WTC11 (cell line): Measurements from ENCODE around the gene MBD6. TPM values are rescaled to one million over a fixed set of nuclear protein-coding genes. Genes with fewer than 3 reads are reported as not detected.

ENCODE experiments used
- ATAC-seq: fragments of 200-7000 bp; cut with Tn5 transposase; 2 replicates; pipeline ENCODE4 v1.10.0; 2021; ENCODE audit warnings: mild to moderate bottlenecking, moderate library complexity
- CTCF ChIA-PET: fragments of 300-600 bp; sonication (Branson Sonifier 250); formaldehyde crosslinking; loops from one replicate; lab custom pipeline; 2021; ENCODE audit warnings: antibody characterized with exemption; lab: Charles Lee
- POLR2A ChIA-PET: fragments of 350-600 bp; sonication (Branson Sonifier 250); formaldehyde crosslinking; loops from one replicate; lab custom pipeline; 2021; ENCODE audit warnings: antibody characterized with exemption; lab: Charles Lee
- DNase-seq: peaks from one replicate; pipeline ENCODE4 v3.0.0; 2021; ENCODE audit warnings: low spot score
- H3K27ac Mint-ChIP-seq: 2 replicates; pipeline ENCODE4 v1.8.0; 2021; ENCODE audit warnings: mixed read lengths
- H3K27me3 Mint-ChIP-seq: 2 replicates; pipeline ENCODE4 v1.8.0; 2021; ENCODE audit warnings: low read depth, mild to moderate bottlenecking, moderate library complexity, mixed read lengths
- H3K36me3 Mint-ChIP-seq: 2 replicates; pipeline ENCODE4 v1.8.0; 2021; ENCODE audit warnings: mixed read lengths
- H3K4me1 Mint-ChIP-seq: 2 replicates; pipeline ENCODE4 v1.8.0; 2022; ENCODE audit warnings: mixed read lengths
- H3K4me3 Mint-ChIP-seq: 2 replicates; pipeline ENCODE4 v1.8.0; 2021; ENCODE audit warnings: mild to moderate bottlenecking, moderate library complexity, mixed read lengths
- H3K9me3 Mint-ChIP-seq: 2 replicates; pipeline ENCODE4 v1.8.0; 2021; ENCODE audit warnings: mixed read lengths
- AFF4 ChIP-seq: sonication (generic); formaldehyde crosslinking; IDR thresholded peaks from 2 replicates; pipeline ENCODE4 v1.8.1; 2023; ENCODE audit warnings: mild to moderate bottlenecking, missing genetic modification reagents, borderline replicate concordance
- CREM ChIP-seq: sonication (generic); formaldehyde crosslinking; IDR thresholded peaks from 2 replicates; pipeline ENCODE4 v1.8.1; 2022; ENCODE audit warnings: mild to moderate bottlenecking, missing genetic modification reagents, moderate library complexity
- ELF4 ChIP-seq: sonication (generic); formaldehyde crosslinking; IDR thresholded peaks from 2 replicates; pipeline ENCODE4 v1.8.1; 2022; ENCODE audit warnings: low read depth, mild to moderate bottlenecking, moderate library complexity, missing genetic modification reagents
- ESRRA ChIP-seq: sonication (generic); formaldehyde crosslinking; IDR thresholded peaks from 2 replicates; pipeline ENCODE4 v1.8.1; 2022; ENCODE audit warnings: mild to moderate bottlenecking, missing genetic modification reagents, borderline replicate concordance
- FOXK1 ChIP-seq: sonication (generic); formaldehyde crosslinking; IDR thresholded peaks from 2 replicates; pipeline ENCODE4 v1.8.0; 2022; ENCODE audit warnings: mild to moderate bottlenecking, moderate library complexity, missing genetic modification reagents
- FOXP1 ChIP-seq: sonication (generic); formaldehyde crosslinking; IDR thresholded peaks from 2 replicates; pipeline ENCODE4 v1.8.0; 2022; ENCODE audit warnings: missing genetic modification reagents, mild to moderate bottlenecking, moderate library complexity, borderline replicate concordance
- FOXP4 ChIP-seq: sonication (generic); formaldehyde crosslinking; IDR thresholded peaks from 2 replicates; pipeline ENCODE4 v1.8.0; 2022; ENCODE audit warnings: mild to moderate bottlenecking, missing genetic modification reagents
- JAZF1 ChIP-seq: fragments of 250-450 bp; sonication (Bioruptor Pico); IDR thresholded peaks from 2 replicates; pipeline ENCODE4 v1.9.0; 2021; ENCODE audit warnings: moderate library complexity, mild to moderate bottlenecking, inconsistent platforms
- KAT7 ChIP-seq: sonication (generic); formaldehyde crosslinking; IDR thresholded peaks from 2 replicates; pipeline ENCODE4 v1.8.1; 2023; ENCODE audit warnings: missing genetic modification reagents, mild to moderate bottlenecking, borderline replicate concordance
- NFYB ChIP-seq: sonication (generic); formaldehyde crosslinking; conservative IDR thresholded peaks from 2 replicates; pipeline ENCODE4 v1.8.0; 2022; ENCODE audit warnings: low read depth, missing genetic modification reagents
- NR1H2 ChIP-seq: sonication (generic); formaldehyde crosslinking; IDR thresholded peaks from 2 replicates; pipeline ENCODE4 v1.9.0; 2021; ENCODE audit warnings: mild to moderate bottlenecking, moderate library complexity, missing genetic modification reagents
- OVOL2 ChIP-seq: fragments of 250-450 bp; sonication (Bioruptor Pico); IDR thresholded peaks from 2 replicates; pipeline ENCODE4 v1.9.0; 2021; ENCODE audit warnings: mild to moderate bottlenecking, borderline replicate concordance
- SMAD3 ChIP-seq: sonication (generic); formaldehyde crosslinking; IDR thresholded peaks from 2 replicates; pipeline ENCODE4 v1.8.0; 2022; ENCODE audit warnings: missing genetic modification reagents, mild to moderate bottlenecking, borderline replicate concordance
- SMAD4 ChIP-seq: sonication (generic); formaldehyde crosslinking; IDR thresholded peaks from 2 replicates; pipeline ENCODE4 v1.8.0; 2022; ENCODE audit warnings: mild to moderate bottlenecking, missing genetic modification reagents
- TEAD1 ChIP-seq: sonication (generic); formaldehyde crosslinking; IDR thresholded peaks from 2 replicates; pipeline ENCODE4 v1.8.0; 2022; ENCODE audit warnings: mild to moderate bottlenecking, missing genetic modification reagents
- TEAD4 ChIP-seq: sonication (generic); formaldehyde crosslinking; IDR thresholded peaks from 2 replicates; pipeline ENCODE4 v1.8.0; 2022; ENCODE audit warnings: mild to moderate bottlenecking, missing genetic modification reagents
- TP53 ChIP-seq: sonication (generic); formaldehyde crosslinking; IDR thresholded peaks from 2 replicates; pipeline ENCODE4 v1.8.1; 2023; ENCODE audit warnings: mild to moderate bottlenecking, missing genetic modification reagents
- ZNF121 ChIP-seq: sonication (generic); formaldehyde crosslinking; IDR thresholded peaks from 2 replicates; pipeline ENCODE4 v1.8.0; 2023; ENCODE audit warnings: missing genetic modification reagents
- ZNF396 ChIP-seq: fragments of 250-450 bp; sonication (Bioruptor Pico); IDR thresholded peaks from 2 replicates; pipeline ENCODE4 v1.8.0; 2021; ENCODE audit warnings: mild to moderate bottlenecking, moderate library complexity, borderline replicate concordance
- total RNA-seq: library from RNA; stranded (reverse); gene quantifications from 3 replicates; pipeline ENCODE4 v1.2.3, GENCODE V29; 2021
- TF ChIP-seq, protein P1 (sequence below): sonication (generic); formaldehyde crosslinking; IDR thresholded peaks from 2 replicates; pipeline ENCODE4 v1.8.1; 2022; ENCODE audit warnings: low read depth, mild to moderate bottlenecking, moderate library complexity, missing genetic modification reagents, borderline replicate concordance
- TF ChIP-seq, protein P2 (sequence below): fragments of 250-450 bp; sonication (Bioruptor Pico); IDR thresholded peaks from 2 replicates; pipeline ENCODE4 v1.9.0; 2021; ENCODE audit warnings: mild to moderate bottlenecking
- TF ChIP-seq, protein P3 (sequence below): fragments of 200-600 bp; IDR thresholded peaks from 2 replicates; pipeline ENCODE4 v1.8.0; 2022; ENCODE audit warnings: antibody characterized with exemption
- TF ChIP-seq, protein P4 (sequence below): sonication (generic); formaldehyde crosslinking; IDR thresholded peaks from 2 replicates; pipeline ENCODE4 v1.8.1; 2022; ENCODE audit warnings: mild to moderate bottlenecking, missing genetic modification reagents, moderate library complexity, borderline replicate concordance

MBD6 gene
- total RNA-seq, 1 experiment from 2014 or later, result 46.3 TPM

DNA sequence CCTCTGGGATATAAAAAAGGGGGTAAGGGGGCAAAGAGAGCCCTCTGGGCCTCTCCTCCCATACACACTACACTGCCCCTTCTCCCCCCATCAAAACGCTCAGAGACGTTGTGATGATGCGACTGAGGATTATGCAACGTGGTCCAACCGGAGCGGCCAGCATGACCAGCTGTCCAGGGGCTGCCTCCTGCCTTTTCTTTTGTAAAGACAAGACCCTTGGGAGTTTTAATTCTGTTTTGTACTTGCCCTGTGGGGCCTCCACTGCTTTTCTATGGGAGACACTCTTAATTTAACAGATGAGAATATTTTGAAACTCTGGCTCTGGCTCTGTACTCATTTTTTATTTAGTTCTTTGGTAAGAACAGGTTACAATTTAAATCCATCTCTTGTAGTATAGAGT, 7.2 kb downstream of the MBD6 start:
- DNase-seq (no peak), ATAC-seq (no peak)
- Mint-ChIP-seq H3K4me3 (no peak overlapping the region), H3K36me3 (peaks cover 49% of the 10 kb centered on the region), H3K4me1 (no peaks in the 10 kb centered on the region)
- POLR2A ChIA-PET, result no interaction called here
- TF ChIP-seq, protein P1, sequence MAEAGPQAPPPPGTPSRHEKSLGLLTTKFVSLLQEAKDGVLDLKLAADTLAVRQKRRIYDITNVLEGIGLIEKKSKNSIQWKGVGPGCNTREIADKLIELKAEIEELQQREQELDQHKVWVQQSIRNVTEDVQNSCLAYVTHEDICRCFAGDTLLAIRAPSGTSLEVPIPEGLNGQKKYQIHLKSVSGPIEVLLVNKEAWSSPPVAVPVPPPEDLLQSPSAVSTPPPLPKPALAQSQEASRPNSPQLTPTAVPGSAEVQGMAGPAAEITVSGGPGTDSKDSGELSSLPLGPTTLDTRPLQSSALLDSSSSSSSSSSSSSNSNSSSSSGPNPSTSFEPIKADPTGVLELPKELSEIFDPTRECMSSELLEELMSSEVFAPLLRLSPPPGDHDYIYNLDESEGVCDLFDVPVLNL (CRISPR knock-in tag), result no peak
- TF ChIP-seq FOXP1 (CRISPR knock-in tag) (no peak), NFYB (CRISPR knock-in tag) (no peak), ZNF396 (CRISPR knock-in tag) (no peak), OVOL2 (no peak), TEAD4 (CRISPR knock-in tag) (no peak), ELF4 (CRISPR knock-in tag) (no peak), FOXK1 (no peak), FOXP4 (CRISPR knock-in tag) (no peak), SMAD4 (no peak)
- TF ChIP-seq, protein P2, sequence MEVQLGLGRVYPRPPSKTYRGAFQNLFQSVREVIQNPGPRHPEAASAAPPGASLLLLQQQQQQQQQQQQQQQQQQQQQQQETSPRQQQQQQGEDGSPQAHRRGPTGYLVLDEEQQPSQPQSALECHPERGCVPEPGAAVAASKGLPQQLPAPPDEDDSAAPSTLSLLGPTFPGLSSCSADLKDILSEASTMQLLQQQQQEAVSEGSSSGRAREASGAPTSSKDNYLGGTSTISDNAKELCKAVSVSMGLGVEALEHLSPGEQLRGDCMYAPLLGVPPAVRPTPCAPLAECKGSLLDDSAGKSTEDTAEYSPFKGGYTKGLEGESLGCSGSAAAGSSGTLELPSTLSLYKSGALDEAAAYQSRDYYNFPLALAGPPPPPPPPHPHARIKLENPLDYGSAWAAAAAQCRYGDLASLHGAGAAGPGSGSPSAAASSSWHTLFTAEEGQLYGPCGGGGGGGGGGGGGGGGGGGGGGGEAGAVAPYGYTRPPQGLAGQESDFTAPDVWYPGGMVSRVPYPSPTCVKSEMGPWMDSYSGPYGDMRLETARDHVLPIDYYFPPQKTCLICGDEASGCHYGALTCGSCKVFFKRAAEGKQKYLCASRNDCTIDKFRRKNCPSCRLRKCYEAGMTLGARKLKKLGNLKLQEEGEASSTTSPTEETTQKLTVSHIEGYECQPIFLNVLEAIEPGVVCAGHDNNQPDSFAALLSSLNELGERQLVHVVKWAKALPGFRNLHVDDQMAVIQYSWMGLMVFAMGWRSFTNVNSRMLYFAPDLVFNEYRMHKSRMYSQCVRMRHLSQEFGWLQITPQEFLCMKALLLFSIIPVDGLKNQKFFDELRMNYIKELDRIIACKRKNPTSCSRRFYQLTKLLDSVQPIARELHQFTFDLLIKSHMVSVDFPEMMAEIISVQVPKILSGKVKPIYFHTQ (CRISPR knock-in tag), result no peak
- TF ChIP-seq, protein P3, sequence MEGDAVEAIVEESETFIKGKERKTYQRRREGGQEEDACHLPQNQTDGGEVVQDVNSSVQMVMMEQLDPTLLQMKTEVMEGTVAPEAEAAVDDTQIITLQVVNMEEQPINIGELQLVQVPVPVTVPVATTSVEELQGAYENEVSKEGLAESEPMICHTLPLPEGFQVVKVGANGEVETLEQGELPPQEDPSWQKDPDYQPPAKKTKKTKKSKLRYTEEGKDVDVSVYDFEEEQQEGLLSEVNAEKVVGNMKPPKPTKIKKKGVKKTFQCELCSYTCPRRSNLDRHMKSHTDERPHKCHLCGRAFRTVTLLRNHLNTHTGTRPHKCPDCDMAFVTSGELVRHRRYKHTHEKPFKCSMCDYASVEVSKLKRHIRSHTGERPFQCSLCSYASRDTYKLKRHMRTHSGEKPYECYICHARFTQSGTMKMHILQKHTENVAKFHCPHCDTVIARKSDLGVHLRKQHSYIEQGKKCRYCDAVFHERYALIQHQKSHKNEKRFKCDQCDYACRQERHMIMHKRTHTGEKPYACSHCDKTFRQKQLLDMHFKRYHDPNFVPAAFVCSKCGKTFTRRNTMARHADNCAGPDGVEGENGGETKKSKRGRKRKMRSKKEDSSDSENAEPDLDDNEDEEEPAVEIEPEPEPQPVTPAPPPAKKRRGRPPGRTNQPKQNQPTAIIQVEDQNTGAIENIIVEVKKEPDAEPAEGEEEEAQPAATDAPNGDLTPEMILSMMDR, result no peak
- TF ChIP-seq, all 79 proteins: peak for 0
- no peaks in the 10 kb centered on the region for H3K9me3 Mint-ChIP-seq
- no peak overlapping the region for H3K27ac Mint-ChIP-seq
- H3K27me3 Mint-ChIP-seq, result no peaks in the 10 kb centered on the region
- CTCF ChIA-PET, result no interaction called here

DNA sequence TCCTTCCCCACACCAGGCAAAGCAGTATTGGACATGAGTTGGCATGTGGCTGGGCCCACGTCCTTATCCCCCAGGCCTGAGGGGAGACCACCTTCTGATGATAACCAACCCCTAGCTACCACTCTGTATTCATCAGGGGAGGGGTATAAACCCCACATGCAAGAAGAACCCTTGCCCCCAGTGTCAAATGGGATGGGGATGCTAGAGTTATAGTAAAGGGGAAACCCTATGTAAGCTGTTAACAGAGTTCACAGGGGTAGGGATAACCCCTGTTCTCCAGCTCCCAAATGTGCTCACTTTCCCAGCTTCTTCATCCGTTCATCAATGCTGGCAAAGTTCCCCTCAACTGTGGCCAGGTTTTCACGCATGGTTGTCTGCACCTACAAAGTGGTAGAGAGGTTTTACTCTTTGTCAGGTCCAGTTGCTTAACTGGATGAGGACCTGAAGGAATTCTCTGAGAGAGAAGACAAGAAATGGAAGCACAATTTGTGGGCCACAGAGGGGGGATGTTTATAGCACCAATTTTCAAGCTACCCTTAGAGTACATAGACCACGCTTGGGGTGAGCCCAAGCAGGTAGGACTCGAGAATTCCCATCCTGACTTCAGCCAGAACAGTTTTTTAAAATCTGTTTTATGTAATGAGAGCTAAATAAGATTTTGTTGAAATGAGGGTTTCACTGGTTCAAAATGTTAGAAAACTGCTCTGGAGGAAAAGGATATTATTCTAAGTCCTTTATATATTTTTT, 7.9 kb downstream of the MBD6 start:
- Mint-ChIP-seq H3K4me3 (no peak overlapping the region), H3K4me1 (no peaks in the 10 kb centered on the region), H3K27me3 (no peaks in the 10 kb centered on the region), H3K27ac (no peak overlapping the region), H3K9me3 (no peaks in the 10 kb centered on the region), H3K36me3 (peaks cover 57% of the 10 kb centered on the region)
- ChIA-PET CTCF (no interaction called here), POLR2A (interaction anchor here (0.9 kb wide), 1 partner anchor 16 kb away, joined by 3 read pairs; no protein-coding TSS in a partner anchor)
- ATAC-seq, result no peak
- no peak for DNase-seq
- no peak for TF ChIP-seq JAZF1 (CRISPR knock-in tag)
- TF ChIP-seq SMAD3 (CRISPR knock-in tag), result no peak
- TF ChIP-seq ZNF121 (CRISPR knock-in tag), result no peak
- no peak for TF ChIP-seq TEAD1
- no peak for TF ChIP-seq AFF4 (CRISPR knock-in tag)
- TF ChIP-seq, protein P4, sequence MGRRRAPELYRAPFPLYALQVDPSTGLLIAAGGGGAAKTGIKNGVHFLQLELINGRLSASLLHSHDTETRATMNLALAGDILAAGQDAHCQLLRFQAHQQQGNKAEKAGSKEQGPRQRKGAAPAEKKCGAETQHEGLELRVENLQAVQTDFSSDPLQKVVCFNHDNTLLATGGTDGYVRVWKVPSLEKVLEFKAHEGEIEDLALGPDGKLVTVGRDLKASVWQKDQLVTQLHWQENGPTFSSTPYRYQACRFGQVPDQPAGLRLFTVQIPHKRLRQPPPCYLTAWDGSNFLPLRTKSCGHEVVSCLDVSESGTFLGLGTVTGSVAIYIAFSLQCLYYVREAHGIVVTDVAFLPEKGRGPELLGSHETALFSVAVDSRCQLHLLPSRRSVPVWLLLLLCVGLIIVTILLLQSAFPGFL (CRISPR knock-in tag), result no peak
- TF ChIP-seq NR1H2 (CRISPR knock-in tag), result no peak
- TF ChIP-seq KAT7 (CRISPR knock-in tag), result no peak
- TF ChIP-seq ESRRA (CRISPR knock-in tag), result no peak
- TF ChIP-seq CREM (CRISPR knock-in tag), result no peak
- TF ChIP-seq ZNF396 (CRISPR knock-in tag), result no peak
- TF ChIP-seq TP53 (CRISPR knock-in tag), result no peak
- no peak for TF ChIP-seq FOXK1
